ENCODE measurements around the gene KLK3. TPM values are rescaled to one million over a fixed set of nuclear protein-coding genes. Genes with fewer than 3 reads are reported as not detected.

Gene KLK3
- total RNA-seq, 1 experiment from 2014 or later: not detected

DNA sequence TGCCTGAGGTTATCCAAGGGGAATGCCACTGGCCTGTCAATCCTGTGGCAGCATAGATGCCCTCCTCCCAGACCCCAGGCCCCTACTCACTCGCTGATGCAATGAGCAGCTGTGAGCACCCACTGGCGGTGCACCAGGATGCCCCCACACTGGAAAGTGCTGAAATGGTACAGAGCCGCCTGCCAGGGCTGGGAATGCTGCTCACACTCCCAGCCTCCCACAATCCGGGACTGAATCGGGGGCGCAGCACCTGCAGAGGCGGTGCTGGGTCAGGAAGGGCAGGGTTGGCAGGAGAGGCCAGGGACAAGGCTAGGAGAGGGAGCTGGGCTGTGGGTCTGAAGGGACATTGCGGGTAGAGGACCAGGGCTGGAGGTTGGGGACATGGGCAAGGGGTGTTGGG, 33.1 kb upstream of the KLK3 start:
- ATAC-seq: no peak
- RAD21 ChIA-PET (ENCODE audit: low non-redundant PET in 1 of 2, low total read pairs in 2 of 2, uncharacterized antibody in 2 of 2, unreplicated experiment in 2 of 2): no interaction called here
- TF ChIP-seq ZFX (IDR thresholded peaks at IDR 0.05): no peak
- TF ChIP-seq, protein P1, sequence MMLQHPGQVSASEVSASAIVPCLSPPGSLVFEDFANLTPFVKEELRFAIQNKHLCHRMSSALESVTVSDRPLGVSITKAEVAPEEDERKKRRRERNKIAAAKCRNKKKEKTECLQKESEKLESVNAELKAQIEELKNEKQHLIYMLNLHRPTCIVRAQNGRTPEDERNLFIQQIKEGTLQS (IDR thresholded peaks at IDR 0.05): no peak
- TF ChIP-seq EGR1 (IDR thresholded peaks at IDR 0.05; ENCODE audit: low read depth): no peak
- no peak for TF ChIP-seq SIN3A (IDR thresholded peaks at IDR 0.05; ENCODE audit: low read depth)
- no peak for TF ChIP-seq ZNF274 (IDR thresholded peaks at IDR 0.05; ENCODE audit: low read depth, low read length)
- TF ChIP-seq, protein P2, sequence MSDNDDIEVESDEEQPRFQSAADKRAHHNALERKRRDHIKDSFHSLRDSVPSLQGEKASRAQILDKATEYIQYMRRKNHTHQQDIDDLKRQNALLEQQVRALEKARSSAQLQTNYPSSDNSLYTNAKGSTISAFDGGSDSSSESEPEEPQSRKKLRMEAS (IDR thresholded peaks at IDR 0.05): no peak
- TF ChIP-seq ELF1 (IDR thresholded peaks at IDR 0.05; ENCODE audit: borderline replicate concordance, low read depth): no peak
- no peak for TF ChIP-seq TCF7L2 (IDR thresholded peaks at IDR 0.05; ENCODE audit: borderline replicate concordance, extremely low read depth, insufficient read depth, insufficient read length)
- TF ChIP-seq, protein P3, sequence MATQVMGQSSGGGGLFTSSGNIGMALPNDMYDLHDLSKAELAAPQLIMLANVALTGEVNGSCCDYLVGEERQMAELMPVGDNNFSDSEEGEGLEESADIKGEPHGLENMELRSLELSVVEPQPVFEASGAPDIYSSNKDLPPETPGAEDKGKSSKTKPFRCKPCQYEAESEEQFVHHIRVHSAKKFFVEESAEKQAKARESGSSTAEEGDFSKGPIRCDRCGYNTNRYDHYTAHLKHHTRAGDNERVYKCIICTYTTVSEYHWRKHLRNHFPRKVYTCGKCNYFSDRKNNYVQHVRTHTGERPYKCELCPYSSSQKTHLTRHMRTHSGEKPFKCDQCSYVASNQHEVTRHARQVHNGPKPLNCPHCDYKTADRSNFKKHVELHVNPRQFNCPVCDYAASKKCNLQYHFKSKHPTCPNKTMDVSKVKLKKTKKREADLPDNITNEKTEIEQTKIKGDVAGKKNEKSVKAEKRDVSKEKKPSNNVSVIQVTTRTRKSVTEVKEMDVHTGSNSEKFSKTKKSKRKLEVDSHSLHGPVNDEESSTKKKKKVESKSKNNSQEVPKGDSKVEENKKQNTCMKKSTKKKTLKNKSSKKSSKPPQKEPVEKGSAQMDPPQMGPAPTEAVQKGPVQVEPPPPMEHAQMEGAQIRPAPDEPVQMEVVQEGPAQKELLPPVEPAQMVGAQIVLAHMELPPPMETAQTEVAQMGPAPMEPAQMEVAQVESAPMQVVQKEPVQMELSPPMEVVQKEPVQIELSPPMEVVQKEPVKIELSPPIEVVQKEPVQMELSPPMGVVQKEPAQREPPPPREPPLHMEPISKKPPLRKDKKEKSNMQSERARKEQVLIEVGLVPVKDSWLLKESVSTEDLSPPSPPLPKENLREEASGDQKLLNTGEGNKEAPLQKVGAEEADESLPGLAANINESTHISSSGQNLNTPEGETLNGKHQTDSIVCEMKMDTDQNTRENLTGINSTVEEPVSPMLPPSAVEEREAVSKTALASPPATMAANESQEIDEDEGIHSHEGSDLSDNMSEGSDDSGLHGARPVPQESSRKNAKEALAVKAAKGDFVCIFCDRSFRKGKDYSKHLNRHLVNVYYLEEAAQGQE (IDR thresholded peaks at IDR 0.05; ENCODE audit: low read depth): no peak
- no peak for TF ChIP-seq RAD21 (IDR thresholded peaks at IDR 0.05; ENCODE audit: low read depth)
- TF ChIP-seq, protein P4, sequence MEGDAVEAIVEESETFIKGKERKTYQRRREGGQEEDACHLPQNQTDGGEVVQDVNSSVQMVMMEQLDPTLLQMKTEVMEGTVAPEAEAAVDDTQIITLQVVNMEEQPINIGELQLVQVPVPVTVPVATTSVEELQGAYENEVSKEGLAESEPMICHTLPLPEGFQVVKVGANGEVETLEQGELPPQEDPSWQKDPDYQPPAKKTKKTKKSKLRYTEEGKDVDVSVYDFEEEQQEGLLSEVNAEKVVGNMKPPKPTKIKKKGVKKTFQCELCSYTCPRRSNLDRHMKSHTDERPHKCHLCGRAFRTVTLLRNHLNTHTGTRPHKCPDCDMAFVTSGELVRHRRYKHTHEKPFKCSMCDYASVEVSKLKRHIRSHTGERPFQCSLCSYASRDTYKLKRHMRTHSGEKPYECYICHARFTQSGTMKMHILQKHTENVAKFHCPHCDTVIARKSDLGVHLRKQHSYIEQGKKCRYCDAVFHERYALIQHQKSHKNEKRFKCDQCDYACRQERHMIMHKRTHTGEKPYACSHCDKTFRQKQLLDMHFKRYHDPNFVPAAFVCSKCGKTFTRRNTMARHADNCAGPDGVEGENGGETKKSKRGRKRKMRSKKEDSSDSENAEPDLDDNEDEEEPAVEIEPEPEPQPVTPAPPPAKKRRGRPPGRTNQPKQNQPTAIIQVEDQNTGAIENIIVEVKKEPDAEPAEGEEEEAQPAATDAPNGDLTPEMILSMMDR (IDR thresholded peaks at IDR 0.05 in 2 of 3, conservative IDR thresholded peaks at IDR 0.05 in 1 of 3; ENCODE audit: borderline replicate concordance in 1 of 3, insufficient read depth in 1 of 3, low read depth in 2 of 3, low read length in 2 of 3): no peak
- no peak for TF ChIP-seq CEBPB (IDR thresholded peaks at IDR 0.05; ENCODE audit: low read depth)
- TF ChIP-seq FOSL1 (IDR thresholded peaks at IDR 0.05; ENCODE audit: low read depth): no peak
- no peak for TF ChIP-seq CBX3 (IDR thresholded peaks at IDR 0.05; ENCODE audit: low read depth)

More for the DNA sequence above, 33.1 kb upstream of the KLK3 start:
- no peaks in the 10 kb centered on the region for H3K27me3 ChIP-seq (ENCODE audit: insufficient read depth, low read length)
- CTCF ChIA-PET: no interaction called here
- H4K20me1 ChIP-seq (ENCODE audit: insufficient read depth): no peaks in the 10 kb centered on the region
- H3K4me3 ChIP-seq (replicated peaks in 1 of 2; ENCODE audit: low read depth in 1 of 2, low read length in 2 of 2): no peak overlapping the region
- no peak overlapping the region; the same call in 1 of the 2 replicates for H3K27ac ChIP-seq (ENCODE audit: low read depth, low read length)
- no peaks in the 10 kb centered on the region for H3K79me2 ChIP-seq (ENCODE audit: insufficient read depth, low read length)
- DNase-seq (ENCODE audit: low read depth, low spot score): no peak
- H3K9me3 ChIP-seq (ENCODE audit: control insufficient read depth in 1 of 2, insufficient read depth in 1 of 2, low read depth in 1 of 2, low read length in 2 of 2): no peaks in the 10 kb centered on the region; a peak in 1 of 4 replicates
- H3K4me2 ChIP-seq (ENCODE audit: low read length): no peak overlapping the region
- no peaks in the 10 kb centered on the region for H3K9me2 ChIP-seq (ENCODE audit: insufficient read depth)
- POLR2A ChIA-PET: no interaction called here
- no peaks in the 10 kb centered on the region for H3K36me3 ChIP-seq (ENCODE audit: control insufficient read depth in 1 of 2, insufficient read depth in 2 of 2, low read length in 2 of 2)
- no peak overlapping the region for H3K9ac ChIP-seq (ENCODE audit: low read length)
- no TSS peak for BruUV-seq (replicated peaks)
- intact Hi-C loops (cut with micrococcal nuclease): no loop called here
- H2AFZ ChIP-seq (ENCODE audit: low read depth, low read length, poor library complexity, severe bottlenecking): no peak overlapping the region
- peaks cover 24 to 52% of the 10 kb centered on the region in 2 experiments for H3K4me1 ChIP-seq (ENCODE audit: control insufficient read depth in 1 of 2, insufficient read depth in 2 of 2, low read length in 2 of 2)
